GM21576 (cell line): ENCODE measurements around the gene NDUFB2.
"Not testable (repeated sequence)": the region's sequence is repeated elsewhere in the genome, so short reads cannot be mapped to it uniquely, and the experiment has no call there.

ENCODE experiments used
- ATAC-seq: cut with Tn5 transposase; IDR thresholded peaks from one replicate; pipeline ENCODE4 v1.9.1; 2021; ENCODE audit warnings: mild to moderate bottlenecking, moderate library complexity; ENCODE audit not compliant: unreplicated experiment

Gene NDUFB2

GRCh38 chr7:140689199-140690152 lies 7.0 kb upstream of the NDUFB2 start:
- no peak for ATAC-seq

GRCh38 chr7:140691376-140692045 lies 5.0 kb upstream of the NDUFB2 start:
- ATAC-seq, result no peak

GRCh38 chr7:140693849-140694248 lies 2.7 kb upstream of the NDUFB2 start:
- ATAC-seq, result not testable (repeated sequence)

- ATAC-seq, result no peak
Measured at GRCh38 chr7:140694592-140694991, 1.9 kb upstream of the NDUFB2 start.

GRCh38 chr7:140695381-140695780 lies 1.1 kb upstream of the NDUFB2 start:
- ATAC-seq, result no peak

GRCh38 chr7:140696024-140696679 lies 356 bp upstream of the NDUFB2 start:
- no peak for ATAC-seq

GRCh38 chr7:140697447-140698143 lies 1.1 kb downstream of the NDUFB2 start:
- no peak for ATAC-seq

- ATAC-seq, result no peak
Measured at GRCh38 chr7:140698477-140698876, 2.0 kb downstream of the NDUFB2 start.

GRCh38 chr7:140702774-140703173 lies 6.3 kb downstream of the NDUFB2 start:
- ATAC-seq, result no peak

GRCh38 chr7:140704205-140704604 lies 7.7 kb downstream of the NDUFB2 start:
- ATAC-seq, result no peak

GRCh38 chr7:140707132-140707531 lies 10.6 kb downstream of the NDUFB2 start:
- ATAC-seq, result no peak

GRCh38 chr7:140708764-140709163 lies 12.3 kb downstream of the NDUFB2 start:
- ATAC-seq, result not testable (repeated sequence)

- not testable (repeated sequence) for ATAC-seq
Measured at GRCh38 chr7:140712392-140712791, 15.9 kb downstream of the NDUFB2 start.

- ATAC-seq, result no peak
Measured at GRCh38 chr7:140714331-140715040, 18.0 kb downstream of the NDUFB2 start.

GRCh38 chr7:140719721-140720120 lies 23.2 kb downstream of the NDUFB2 start:
- ATAC-seq, result no peak

GRCh38 chr7:140722254-140722653 lies 25.7 kb downstream of the NDUFB2 start:
- no peak for ATAC-seq

GRCh38 chr7:140723006-140723405 lies 26.5 kb downstream of the NDUFB2 start:
- ATAC-seq, result no peak

GRCh38 chr7:140723574-140723973 lies 27.1 kb downstream of the NDUFB2 start:
- no peak for ATAC-seq

GRCh38 chr7:140724706-140725105 lies 28.2 kb downstream of the NDUFB2 start:
- ATAC-seq, result no peak

GRCh38 chr7:140726281-140726680 lies 29.8 kb downstream of the NDUFB2 start:
- no peak for ATAC-seq
